K562 (cell line): ENCODE results near the gene SPARC. TPM values are rescaled to one million over a fixed set of nuclear protein-coding genes. Genes with fewer than 3 reads are reported as not detected.
A peak's percentile ranks its signal among the peaks of the same experiment; 100 is the strongest.

ENCODE experiments used
- ATAC-seq: fragments of 200-7000 bp; cut with Tn5 transposase; 3 replicates; pipeline ENCODE4 v1.9.1; 2020; ENCODE audit warnings: moderate library complexity
- BruUV-seq: library from RNA; stranded (reverse); fragments of 400-500 nt; replicated peaks from 2 replicates; lab custom pipeline; 2021; lab: Mats Ljungman, UMichigan
- CTCF ChIA-PET: fragments of 300-600 bp; formaldehyde crosslinking; extraction: SDS; loops from one replicate; lab custom pipeline; 2021; ENCODE audit warnings: low intra/inter-chr PET ratio; lab: Yijun Ruan, JAX
- POLR2A ChIA-PET: fragments of 300-600, 350-650 bp; sonication (Branson Sonifier 250); formaldehyde crosslinking; extraction: SDS; loops from one replicate; lab custom pipeline; 2021; ENCODE audit warnings: antibody characterized with exemption, inconsistent platforms; lab: Yijun Ruan, JAX
- DNase-seq, 4 experiments: peaks; one replicate each; pipeline versions ENCODE4 v3.0.0 to v3.0.0-alpha.2; 2011 to 2018; ENCODE audit warnings: low spot score in 3 of 4, mixed read lengths in 3 of 4; ENCODE audit errors: extremely low read depth in 1 of 4
- FAIRE-seq: peaks from 2 replicates; lab custom pipeline; 2011; peaks lifted over from hg19 to GRCh38; lab: Jason Lieb, UNC
- H2AFZ ChIP-seq: 2 replicates; pipeline ENCODE4 v1.6.0; 2011; ENCODE audit warnings: low read depth, low read length, control low read depth, inconsistent platforms
- H3K27ac ChIP-seq: fragments of 200-600 bp; 3 replicates; pipeline ENCODE4 v1.8.0; 2011; ENCODE audit warnings: low read depth, mild to moderate bottlenecking, control low read depth, inconsistent platforms, low read length, moderate library complexity, mixed read lengths; ENCODE audit errors: extremely low read depth
- H3K27me3 ChIP-seq, 2 experiments: fragments of 300-600 bp in 1 of 2; 2 replicates in 1 of 2; 3 replicates in 1 of 2; pipeline versions ENCODE4 v1.6.0 to v1.8.0; 2011; ENCODE audit warnings: inconsistent platforms in 2 of 2, low read length in 2 of 2, mild to moderate bottlenecking in 1 of 2, mixed read lengths in 1 of 2, moderate library complexity in 1 of 2; ENCODE audit not compliant: control insufficient read depth in 2 of 2, insufficient read depth in 2 of 2
- H3K36me3 ChIP-seq: fragments of 300-600 bp; 3 replicates; pipeline ENCODE4 v1.8.0; 2011; ENCODE audit warnings: mild to moderate bottlenecking, low read length, inconsistent platforms; ENCODE audit not compliant: control insufficient read depth, insufficient read depth
- H3K4me1 ChIP-seq, 2 experiments: fragments of 200-600 bp in 1 of 2; replicated peaks in 1 of 2; 2 replicates in 1 of 2; 3 replicates in 1 of 2; pipeline versions ENCODE4 v1.5.1 to v1.8.0; 2011; ENCODE audit warnings: inconsistent platforms in 2 of 2, low read length in 2 of 2, mild to moderate bottlenecking in 1 of 2, mixed read lengths in 1 of 2, moderate library complexity in 1 of 2; ENCODE audit not compliant: control insufficient read depth in 2 of 2, insufficient read depth in 2 of 2
- H3K4me2 ChIP-seq: 2 replicates; pipeline ENCODE4 v1.6.1; 2011; ENCODE audit warnings: low read length, control low read depth, inconsistent platforms, mixed read lengths; ENCODE audit not compliant: insufficient read depth
- H3K4me3 ChIP-seq: fragments of 200-600 bp; sonication (generic), shearing (Covaris generic); 2 replicates; pipeline ENCODE4 v1.5.1; 2016; ENCODE audit warnings: control low read depth, inconsistent platforms
- H3K79me2 ChIP-seq: fragments of 200-600 bp; 3 replicates; pipeline ENCODE4 v1.8.0; 2011; ENCODE audit warnings: low read length, inconsistent platforms; ENCODE audit not compliant: control insufficient read depth, insufficient read depth
- H3K9ac ChIP-seq, 2 experiments: 2 replicates each; pipeline versions ENCODE4 v1.6.0 to v1.6.1; 2011; ENCODE audit warnings: low read depth in 2 of 2, low read length in 2 of 2, control low read depth in 1 of 2, inconsistent platforms in 1 of 2, mild to moderate bottlenecking in 1 of 2, mixed read lengths in 1 of 2; ENCODE audit not compliant: insufficient read depth in 1 of 2
- H3K9me1 ChIP-seq: one replicate; pipeline ENCODE4 v1.6.0; 2011; ENCODE audit warnings: inconsistent platforms, mild to moderate bottlenecking, low read length, moderate library complexity; ENCODE audit not compliant: control insufficient read depth, insufficient read depth
- H3K9me3 ChIP-seq: replicated peaks from 2 replicates; pipeline ENCODE4 v1.5.1; 2011; ENCODE audit warnings: low read depth, low read length, inconsistent platforms; ENCODE audit not compliant: control insufficient read depth, insufficient read depth
- H4K20me1 ChIP-seq: replicated peaks from 2 replicates; pipeline ENCODE4 v1.6.1; 2011; ENCODE audit warnings: low read length, inconsistent platforms, mixed read lengths; ENCODE audit not compliant: control insufficient read depth, insufficient read depth
- FOXA1 ChIP-seq: fragments of 450-650 bp; IDR thresholded peaks from 2 replicates; pipeline ENCODE4 v1.6.1; 2016; ENCODE audit warnings: mild to moderate bottlenecking, borderline replicate concordance
- NFE2 ChIP-seq: IDR thresholded peaks from 2 replicates; pipeline ENCODE4 v1.6.1; 2014; ENCODE audit warnings: antibody characterized with exemption, low read depth
- NR3C1 ChIP-seq: sonication (generic); formaldehyde crosslinking; IDR thresholded peaks from 2 replicates; pipeline ENCODE4 v1.8.1; 2022; ENCODE audit warnings: missing genetic modification reagents
- SMARCA4 ChIP-seq: fragments of 450-650 bp; IDR thresholded peaks from 2 replicates; pipeline ENCODE4 v1.6.1; 2016
- STAT5A ChIP-seq: IDR thresholded peaks from 2 replicates; pipeline ENCODE4 v1.6.1; 2012; ENCODE audit warnings: low read length, inconsistent platforms, borderline replicate concordance
- WGBS: fragments of 100-300 bp; shearing (Covaris generic); methylation state at CpG from one replicate; pipeline ENCODE4 v1.1.6; 2016; ENCODE audit warnings: low coverage, mixed read lengths; ENCODE audit not compliant: insufficient coverage; ENCODE audit errors: missing lambda C conversion rate; 5-methylcytosine and 5-hydroxymethylcytosine counted together
- in situ Hi-C: fragments of 300-500 bp; cut with MboI; formaldehyde crosslinking; loops from 4 replicates; pipeline ENCODE4 v1.15.0; 2018; ENCODE audit warnings: inconsistent platforms, mixed read lengths
- intact Hi-C: fragments of 100-400 bp; cut with micrococcal nuclease; formaldehyde crosslinking; loops from 2 replicates; pipeline ENCODE4 v1.14.2; 2022
- polyA plus RNA-seq, 8 experiments: library from polyadenylated mRNA; depleted of rRNA in 4 of 8; stranded (reverse) in 5 of 8; unstranded in 3 of 8; fragments of >200 nt; fragmentation: Nextera tagmentation in 2 of 8; fragmentation: Illumina TruSeq in 1 of 8; extraction: Ambion mirVana in 2 of 8; extraction: Trizol in 1 of 8; gene quantifications; 2 replicates each; pipeline versions ENCODE4 v1.2.1 to v1.2.3, GENCODE V29; 2011 to 2014; ENCODE audit warnings: inconsistent platforms in 1 of 8, missing spikeins in 1 of 8
- total RNA-seq, 7 experiments: library from RNA; depleted of rRNA in 6 of 7; stranded (reverse); fragments of >200 nt in 6 of 7; fragmentation: Illumina TruSeq in 2 of 7; extraction: Trizol in 2 of 7; gene quantifications; 2 replicates each; pipeline versions ENCODE4 v1.2.1 to v1.2.3, GENCODE V29; 2011 to 2021; ENCODE audit warnings: low replicate concordance in 1 of 7
- TF ChIP-seq, protein P1 (sequence below): fragments of 450-650 bp; IDR thresholded peaks from one replicate; pipeline ENCODE4 v1.6.1; 2018; ENCODE audit warnings: mild to moderate bottlenecking, moderate library complexity; ENCODE audit not compliant: partially characterized antibody

The SPARC gene
- total and polyA plus RNA-seq, 9 of the 15 experiments (the other 6 are each of a cell fraction or from before 2014, with no cell fraction given), result 6.1 to 35.6 (median 12.2) TPM

DNA sequence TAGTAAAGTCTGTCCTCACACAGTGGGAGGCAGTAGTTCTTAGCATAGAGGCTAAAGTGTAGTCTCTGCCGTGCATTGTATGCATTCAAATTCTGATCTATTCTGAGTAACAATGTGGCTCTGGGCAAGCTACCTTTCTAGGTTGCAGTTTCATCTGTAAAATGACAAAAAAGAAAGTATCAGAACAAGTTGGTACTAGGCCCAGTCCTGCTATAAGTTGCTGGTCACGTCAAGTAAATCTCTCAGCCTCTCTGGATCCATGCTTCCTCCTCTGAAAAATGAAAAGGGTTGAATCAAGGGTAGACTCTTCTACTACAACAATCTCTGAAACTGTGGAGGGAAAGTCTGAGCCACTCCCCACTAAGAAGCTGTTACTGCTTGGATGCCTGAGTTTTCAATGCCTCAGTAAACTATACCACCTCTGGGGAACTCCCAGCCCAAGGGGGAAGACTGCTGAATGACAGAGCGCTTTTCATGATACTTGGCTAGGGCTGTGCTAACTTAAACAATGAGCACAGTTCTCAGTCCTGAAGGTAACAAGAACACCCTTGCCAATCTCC is 34.5 kb upstream of the SPARC start:
- Histone ChIP-seq H3K27me3 (no peaks in the 10 kb centered on the region; a peak in 1 of 5 replicates), H3K4me3 (no peak overlapping the region), H3K9ac (no peak overlapping the region), H2AFZ (no peak overlapping the region), H3K79me2 (no peaks in the 10 kb centered on the region), H3K27ac (no peak overlapping the region), H3K9me1 (no peaks in the 10 kb centered on the region), H4K20me1 (no peaks in the 10 kb centered on the region), H3K9me3 (no peaks in the 10 kb centered on the region), H3K36me3 (no peaks in the 10 kb centered on the region), H3K4me1 (peaks cover under 1 to 2% of the 10 kb centered on the region in 2 experiments; a peak in 3 of 5 replicates), H3K4me2 (no peak overlapping the region)
- ATAC-seq (peak; percentile 21; the same call in 1 of the 3 replicates), FAIRE-seq (peak; percentile 52), DNase-seq (no peak)
- POLR2A ChIA-PET, result interaction anchor here (0.6 kb wide), 1 partner anchor 34 kb away, joined by 4 read pairs; no protein-coding TSS in a partner anchor
- no TSS peak for BruUV-seq
- CTCF ChIA-PET, result no interaction called here
- intact Hi-C loops (no loop called here), in situ Hi-C loops (no loop called here)
- 15% methylated on average over 3 of the region's 3 CpGs for WGBS
- TF ChIP-seq NFE2, result 0 out of 2 replicates have a peak, but pooled peaks have one; percentile 29
- TF ChIP-seq, protein P1, sequence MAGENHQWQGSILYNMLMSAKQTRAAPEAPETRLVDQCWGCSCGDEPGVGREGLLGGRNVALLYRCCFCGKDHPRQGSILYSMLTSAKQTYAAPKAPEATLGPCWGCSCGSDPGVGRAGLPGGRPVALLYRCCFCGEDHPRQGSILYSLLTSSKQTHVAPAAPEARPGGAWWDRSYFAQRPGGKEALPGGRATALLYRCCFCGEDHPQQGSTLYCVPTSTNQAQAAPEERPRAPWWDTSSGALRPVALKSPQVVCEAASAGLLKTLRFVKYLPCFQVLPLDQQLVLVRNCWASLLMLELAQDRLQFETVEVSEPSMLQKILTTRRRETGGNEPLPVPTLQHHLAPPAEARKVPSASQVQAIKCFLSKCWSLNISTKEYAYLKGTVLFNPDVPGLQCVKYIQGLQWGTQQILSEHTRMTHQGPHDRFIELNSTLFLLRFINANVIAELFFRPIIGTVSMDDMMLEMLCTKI, result no peak

DNA sequence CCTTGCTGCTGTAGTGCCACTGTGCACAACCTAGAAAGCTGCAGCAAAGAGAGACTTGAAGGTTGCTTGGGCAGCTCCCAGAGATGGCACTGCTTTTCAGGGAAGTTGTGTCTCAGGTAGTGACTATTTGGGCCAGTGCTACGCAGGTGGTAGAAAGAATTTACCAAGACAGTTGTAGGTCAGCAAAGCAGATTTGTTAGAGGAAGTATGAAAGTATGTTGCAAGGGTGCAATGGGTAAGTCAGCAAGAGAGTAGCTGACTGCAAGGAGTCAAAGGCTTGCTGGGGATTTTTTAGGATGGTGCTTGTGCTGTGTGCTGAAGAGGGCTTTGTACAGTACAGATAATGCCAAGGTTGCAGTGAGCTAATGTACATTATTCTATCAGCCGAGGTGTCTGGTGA is 33.5 kb upstream of the SPARC start:
- ChIA-PET POLR2A (no interaction called here), CTCF (no interaction called here)
- no TSS peak for BruUV-seq
- TF ChIP-seq STAT5A (no peak), FOXA1 (no peak), NR3C1 (CRISPR knock-in tag) (no peak), SMARCA4 (no peak)
- DNase-seq (no peak), FAIRE-seq (no peak), ATAC-seq (no peak)
- in situ Hi-C loops (no loop called here), intact Hi-C loops (no loop called here)
- H3K27me3 ChIP-seq, result no peaks in the 10 kb centered on the region; a peak in 1 of 5 replicates
- no peaks in the 10 kb centered on the region for H3K36me3 ChIP-seq
- H3K4me1 ChIP-seq, result no peaks in the 10 kb centered on the region; a peak in 1 of 5 replicates
- no peak overlapping the region for H3K4me2 ChIP-seq
- no peaks in the 10 kb centered on the region for H3K79me2 ChIP-seq
- no peak overlapping the region for H3K9ac ChIP-seq
- no peaks in the 10 kb centered on the region for H3K9me3 ChIP-seq
- H2AFZ ChIP-seq, result no peak overlapping the region
- WGBS, result 4% methylated on average over 2 of the region's 2 CpGs
- H3K4me3 ChIP-seq, result no peak overlapping the region
- no peaks in the 10 kb centered on the region for H3K9me1 ChIP-seq
- H4K20me1 ChIP-seq, result no peaks in the 10 kb centered on the region
- no peak overlapping the region for H3K27ac ChIP-seq
